ENCODE results near the gene RHBDF2. TPM values are rescaled to one million over a fixed set of nuclear protein-coding genes. Genes with fewer than 3 reads are reported as not detected.

Gene RHBDF2
- total and polyA plus RNA-seq, 2 experiments from 2014 or later = 4.9 to 11.0 TPM

DNA sequence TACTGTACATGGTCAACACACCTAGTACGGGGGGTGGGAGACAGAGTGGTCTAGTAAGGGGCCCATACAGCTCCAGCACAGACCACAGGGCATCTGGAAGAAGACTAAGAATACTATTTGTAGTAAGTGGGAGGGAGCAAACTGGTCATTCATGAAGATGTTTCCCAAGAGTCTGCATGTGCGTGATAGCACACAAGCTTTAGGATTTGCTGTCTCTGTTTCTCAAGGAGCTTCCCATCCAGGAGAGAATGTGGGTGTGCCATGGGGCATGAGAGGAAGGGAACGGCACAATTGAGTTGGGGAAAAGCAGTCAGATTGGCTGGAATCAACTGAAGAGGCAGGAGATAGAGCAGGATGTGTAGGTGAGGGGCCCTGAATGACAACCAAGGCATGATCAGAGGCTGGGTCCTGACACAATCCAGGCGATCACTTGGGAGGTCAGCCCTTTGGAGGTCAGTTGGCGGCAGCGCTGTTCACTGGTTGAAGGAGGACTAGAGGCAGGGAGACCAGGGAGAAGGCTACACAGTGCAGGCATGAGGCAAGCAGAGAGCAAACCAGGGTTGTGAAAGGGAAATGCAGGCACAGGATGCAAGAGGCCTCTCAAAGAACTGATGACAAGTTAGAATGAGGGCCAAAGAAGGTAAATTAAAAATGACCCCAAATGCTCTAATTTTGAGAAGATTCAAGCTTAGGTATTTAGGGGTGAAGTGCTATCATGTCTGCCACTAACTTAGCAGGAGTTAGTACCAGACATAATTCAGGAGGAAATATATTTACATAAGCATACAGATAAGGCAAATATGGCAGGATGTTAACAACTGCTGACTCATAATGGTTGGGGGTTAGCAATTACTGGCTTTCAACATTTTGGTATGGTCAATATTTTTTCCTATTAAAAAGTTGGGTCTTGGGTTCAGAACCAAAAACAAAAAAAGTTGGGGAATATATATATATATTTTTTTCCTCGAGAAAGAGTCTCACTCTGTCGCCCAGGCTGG lies 58.6 kb downstream of the RHBDF2 start:
- Histone ChIP-seq H3K79me2 (peaks cover 97% of the 10 kb centered on the region), H3K4me2 (no peak overlapping the region), H3K27ac (no peak overlapping the region)

DNA sequence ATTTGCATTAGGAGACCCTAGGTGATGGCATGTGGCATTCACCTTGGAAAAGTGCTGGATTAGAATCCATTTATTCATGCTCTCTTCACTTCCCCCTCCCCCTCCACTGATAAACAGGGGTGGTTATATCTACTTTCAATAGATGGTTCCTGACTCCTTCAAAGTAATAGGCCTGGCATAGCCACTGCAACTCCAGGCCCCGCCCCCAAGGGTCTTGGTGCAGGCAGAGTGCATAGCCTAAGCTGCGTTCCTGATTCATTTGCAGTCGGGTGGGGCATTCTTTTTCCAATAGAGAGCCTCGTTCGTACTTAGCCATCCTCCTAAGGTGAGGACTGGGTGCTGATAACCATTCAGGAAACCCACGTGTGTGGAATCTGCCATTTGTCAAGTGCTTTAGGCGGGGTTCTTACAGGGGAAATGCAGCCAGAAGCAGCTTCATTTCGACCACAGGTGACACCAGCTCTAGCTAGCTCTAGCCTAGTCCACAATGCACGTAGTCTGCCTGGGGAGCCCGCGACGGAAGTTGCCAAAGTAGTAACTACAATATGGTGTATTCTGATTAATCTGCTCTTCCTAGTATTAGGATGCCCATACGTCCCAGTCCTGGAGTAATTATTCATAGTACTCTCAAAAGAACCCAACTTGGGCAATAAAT lies 59.4 kb downstream of the RHBDF2 start:
- WGBS (ENCODE audit: low lambda C conversion rate, missing lambda C conversion rate) = 75% methylated on average over 13 of the region's 13 CpGs
- Histone ChIP-seq H4K20me1 (ENCODE audit: insufficient read depth, poor library complexity, severe bottlenecking) (peaks cover 46% of the 10 kb centered on the region), H3K27me3 (no peaks in the 10 kb centered on the region), H3K79me2 (peaks cover 94% of the 10 kb centered on the region), H3K27ac (no peak overlapping the region), H3K36me3 (replicated peaks; ENCODE audit: insufficient read depth, low read depth) (no peaks in the 10 kb centered on the region), H2AFZ (no peak overlapping the region), H3K4me2 (no peak overlapping the region), H3K9me3 (ENCODE audit: low read depth) (no peaks in the 10 kb centered on the region), H3K4me3 (no peak overlapping the region), H3K9me2 (replicated peaks; ENCODE audit: insufficient read depth) (no peaks in the 10 kb centered on the region), H3K4me1 (ENCODE audit: insufficient read depth) (peaks cover 17% of the 10 kb centered on the region)
- TF ChIP-seq EZH2phosphoT487 (IDR thresholded peaks at IDR 0.05; ENCODE audit: low read depth, severe bottlenecking, unreplicated experiment) = no peak
- TF ChIP-seq EZH2 (IDR thresholded peaks at IDR 0.05; ENCODE audit: borderline replicate concordance) = no peak
- no peak for TF ChIP-seq CTCF (IDR thresholded peaks at IDR 0.05; ENCODE audit: poor library complexity)
- DNase-seq (ENCODE audit: low spot score) = no peak

More for the DNA sequence above, 58.6 kb downstream of the RHBDF2 start:
- WGBS (ENCODE audit: low lambda C conversion rate, missing lambda C conversion rate) = 90% methylated on average over 8 of the region's 8 CpGs
- H3K9me3 ChIP-seq (ENCODE audit: low read depth) = no peaks in the 10 kb centered on the region
- no peaks in the 10 kb centered on the region for H3K27me3 ChIP-seq
- H3K9me2 ChIP-seq (replicated peaks; ENCODE audit: insufficient read depth) = no peaks in the 10 kb centered on the region
- H3K36me3 ChIP-seq (replicated peaks; ENCODE audit: insufficient read depth, low read depth) = no peaks in the 10 kb centered on the region
- peaks cover 21% of the 10 kb centered on the region for H3K4me1 ChIP-seq (ENCODE audit: insufficient read depth)
- DNase-seq (ENCODE audit: low spot score) = no peak
- no peak for TF ChIP-seq EZH2phosphoT487 (IDR thresholded peaks at IDR 0.05; ENCODE audit: low read depth, severe bottlenecking, unreplicated experiment)
- no peak for TF ChIP-seq EZH2 (IDR thresholded peaks at IDR 0.05; ENCODE audit: borderline replicate concordance)
- TF ChIP-seq CTCF (IDR thresholded peaks at IDR 0.05; ENCODE audit: poor library complexity) = no peak
- peaks cover 50% of the 10 kb centered on the region for H4K20me1 ChIP-seq (ENCODE audit: insufficient read depth, poor library complexity, severe bottlenecking)
- H3K4me3 ChIP-seq = no peak overlapping the region
- H2AFZ ChIP-seq = no peak overlapping the region

DNA sequence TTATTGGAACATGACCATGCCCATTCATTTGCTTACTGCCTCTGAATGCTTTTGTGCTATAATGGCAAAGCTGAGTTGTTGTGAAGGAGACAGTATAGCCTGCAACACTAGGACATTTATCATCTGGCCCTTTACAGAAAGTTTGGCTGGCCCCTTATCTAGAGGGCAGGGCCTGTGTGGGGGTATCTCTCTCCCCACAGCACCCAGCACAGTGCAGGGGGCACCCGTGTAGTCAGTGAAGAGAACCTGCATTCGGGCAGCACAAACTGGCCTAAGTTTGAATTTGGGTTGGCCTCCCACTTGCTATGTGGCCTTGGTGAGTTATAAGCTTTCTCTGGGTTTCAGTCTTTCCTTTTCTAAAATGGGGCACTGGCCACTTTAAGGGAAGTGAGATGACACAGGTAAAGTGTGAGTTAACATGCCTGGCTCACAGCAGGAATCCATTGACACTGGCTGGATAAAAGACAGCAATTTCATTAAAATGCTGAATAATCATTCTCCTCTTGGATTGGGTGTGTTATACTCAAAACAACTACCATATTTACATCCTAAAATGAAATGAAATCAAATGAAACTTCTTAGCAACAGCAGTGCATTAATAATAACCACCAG lies 60.4 kb downstream of the RHBDF2 start:
- H3K4me3 ChIP-seq = no peak overlapping the region
- peaks cover 97% of the 10 kb centered on the region for H3K79me2 ChIP-seq
- WGBS (ENCODE audit: low lambda C conversion rate, missing lambda C conversion rate) = 82% methylated on average over 2 of the region's 2 CpGs
- H3K4me2 ChIP-seq = no peak overlapping the region
- no peaks in the 10 kb centered on the region for H3K36me3 ChIP-seq (replicated peaks; ENCODE audit: insufficient read depth, low read depth)
- no peak overlapping the region for H3K27ac ChIP-seq
- H3K4me1 ChIP-seq (ENCODE audit: insufficient read depth) = peaks cover 9% of the 10 kb centered on the region
- H2AFZ ChIP-seq = no peak overlapping the region
- no peak for DNase-seq (ENCODE audit: low spot score)
- H3K9me2 ChIP-seq (replicated peaks; ENCODE audit: insufficient read depth) = no peaks in the 10 kb centered on the region
- TF ChIP-seq CTCF (IDR thresholded peaks at IDR 0.05; ENCODE audit: poor library complexity) (no peak), EZH2phosphoT487 (IDR thresholded peaks at IDR 0.05; ENCODE audit: low read depth, severe bottlenecking, unreplicated experiment) (no peak), EZH2 (IDR thresholded peaks at IDR 0.05; ENCODE audit: borderline replicate concordance) (no peak)
- H3K27me3 ChIP-seq = no peaks in the 10 kb centered on the region
- no peaks in the 10 kb centered on the region for H3K9me3 ChIP-seq (ENCODE audit: low read depth)
- H4K20me1 ChIP-seq (ENCODE audit: insufficient read depth, poor library complexity, severe bottlenecking) = peaks cover 44% of the 10 kb centered on the region
